K562 (cell line): ENCODE measurements around the gene DNASE1L3. TPM values are rescaled to one million over a fixed set of nuclear protein-coding genes. Genes with fewer than 3 reads are reported as not detected.

Source experiments
- ATAC-seq: fragments of 200-7000 bp; cut with Tn5 transposase; 3 replicates; pipeline ENCODE4 v1.9.1; 2020; ENCODE audit warnings: moderate library complexity
- BruUV-seq: library from RNA; stranded (reverse); fragments of 400-500 nt; replicated peaks from 2 replicates; lab custom pipeline; 2021; lab: Mats Ljungman, UMichigan
- CTCF ChIA-PET: fragments of 300-600 bp; formaldehyde crosslinking; extraction: SDS; loops from one replicate; lab custom pipeline; 2021; ENCODE audit warnings: low intra/inter-chr PET ratio; lab: Yijun Ruan, JAX
- POLR2A ChIA-PET: fragments of 300-600, 350-650 bp; sonication (Branson Sonifier 250); formaldehyde crosslinking; extraction: SDS; loops from one replicate; lab custom pipeline; 2021; ENCODE audit warnings: antibody characterized with exemption, inconsistent platforms; lab: Yijun Ruan, JAX
- DNase-seq, 4 experiments: peaks; one replicate each; pipeline versions ENCODE4 v3.0.0 to v3.0.0-alpha.2; 2011 to 2018; ENCODE audit warnings: low spot score in 3 of 4, mixed read lengths in 3 of 4; ENCODE audit errors: extremely low read depth in 1 of 4
- FAIRE-seq: peaks from 2 replicates; lab custom pipeline; 2011; peaks lifted over from hg19 to GRCh38; lab: Jason Lieb, UNC
- H2AFZ ChIP-seq: 2 replicates; pipeline ENCODE4 v1.6.0; 2011; ENCODE audit warnings: low read depth, low read length, control low read depth, inconsistent platforms
- H3K27ac ChIP-seq: fragments of 200-600 bp; 3 replicates; pipeline ENCODE4 v1.8.0; 2011; ENCODE audit warnings: low read depth, mild to moderate bottlenecking, control low read depth, inconsistent platforms, low read length, moderate library complexity, mixed read lengths; ENCODE audit errors: extremely low read depth
- H3K27me3 ChIP-seq, 2 experiments: fragments of 300-600 bp in 1 of 2; 2 replicates in 1 of 2; 3 replicates in 1 of 2; pipeline versions ENCODE4 v1.6.0 to v1.8.0; 2011; ENCODE audit warnings: inconsistent platforms in 2 of 2, low read length in 2 of 2, mild to moderate bottlenecking in 1 of 2, mixed read lengths in 1 of 2, moderate library complexity in 1 of 2; ENCODE audit not compliant: control insufficient read depth in 2 of 2, insufficient read depth in 2 of 2
- H3K36me3 ChIP-seq: fragments of 300-600 bp; 3 replicates; pipeline ENCODE4 v1.8.0; 2011; ENCODE audit warnings: mild to moderate bottlenecking, low read length, inconsistent platforms; ENCODE audit not compliant: control insufficient read depth, insufficient read depth
- H3K4me1 ChIP-seq, 2 experiments: fragments of 200-600 bp in 1 of 2; replicated peaks in 1 of 2; 2 replicates in 1 of 2; 3 replicates in 1 of 2; pipeline versions ENCODE4 v1.5.1 to v1.8.0; 2011; ENCODE audit warnings: inconsistent platforms in 2 of 2, low read length in 2 of 2, mild to moderate bottlenecking in 1 of 2, mixed read lengths in 1 of 2, moderate library complexity in 1 of 2; ENCODE audit not compliant: control insufficient read depth in 2 of 2, insufficient read depth in 2 of 2
- H3K4me2 ChIP-seq: 2 replicates; pipeline ENCODE4 v1.6.1; 2011; ENCODE audit warnings: low read length, control low read depth, inconsistent platforms, mixed read lengths; ENCODE audit not compliant: insufficient read depth
- H3K4me3 ChIP-seq: fragments of 200-600 bp; sonication (generic), shearing (Covaris generic); 2 replicates; pipeline ENCODE4 v1.5.1; 2016; ENCODE audit warnings: control low read depth, inconsistent platforms
- H3K79me2 ChIP-seq: fragments of 200-600 bp; 3 replicates; pipeline ENCODE4 v1.8.0; 2011; ENCODE audit warnings: low read length, inconsistent platforms; ENCODE audit not compliant: control insufficient read depth, insufficient read depth
- H3K9ac ChIP-seq, 2 experiments: 2 replicates each; pipeline versions ENCODE4 v1.6.0 to v1.6.1; 2011; ENCODE audit warnings: low read depth in 2 of 2, low read length in 2 of 2, control low read depth in 1 of 2, inconsistent platforms in 1 of 2, mild to moderate bottlenecking in 1 of 2, mixed read lengths in 1 of 2; ENCODE audit not compliant: insufficient read depth in 1 of 2
- H3K9me1 ChIP-seq: one replicate; pipeline ENCODE4 v1.6.0; 2011; ENCODE audit warnings: inconsistent platforms, mild to moderate bottlenecking, low read length, moderate library complexity; ENCODE audit not compliant: control insufficient read depth, insufficient read depth
- H3K9me3 ChIP-seq: replicated peaks from 2 replicates; pipeline ENCODE4 v1.5.1; 2011; ENCODE audit warnings: low read depth, low read length, inconsistent platforms; ENCODE audit not compliant: control insufficient read depth, insufficient read depth
- H4K20me1 ChIP-seq: replicated peaks from 2 replicates; pipeline ENCODE4 v1.6.1; 2011; ENCODE audit warnings: low read length, inconsistent platforms, mixed read lengths; ENCODE audit not compliant: control insufficient read depth, insufficient read depth
- ATF4 ChIP-seq: fragments of 450-650 bp; formaldehyde crosslinking; IDR thresholded peaks from 2 replicates; pipeline ENCODE4 v1.4.0; 2022; ENCODE audit warnings: mild to moderate bottlenecking, moderate library complexity
- EGR1 ChIP-seq: fragments of 450-650 bp; conservative IDR thresholded peaks from 2 replicates; pipeline ENCODE4 v1.6.1; 2017; ENCODE audit warnings: mild to moderate bottlenecking
- EHMT2 ChIP-seq: fragments of 450-650 bp; IDR thresholded peaks from 2 replicates; pipeline ENCODE4 v1.6.1; 2018; ENCODE audit warnings: antibody characterized with exemption
- NBN ChIP-seq: fragments of 450-650 bp; IDR thresholded peaks from 2 replicates; pipeline ENCODE4 v1.6.1; 2016; ENCODE audit warnings: low read depth, mild to moderate bottlenecking
- THRA ChIP-seq: fragments of 450-650 bp; IDR thresholded peaks from 2 replicates; pipeline ENCODE4 v1.6.1; 2017; ENCODE audit warnings: mild to moderate bottlenecking, moderate library complexity
- ZNF76 ChIP-seq: fragments of 250-450 bp; sonication (Bioruptor Pico); IDR thresholded peaks from 2 replicates; pipeline ENCODE4 v1.4.0; 2020; ENCODE audit warnings: mild to moderate bottlenecking, moderate library complexity, borderline replicate concordance
- WGBS: fragments of 100-300 bp; shearing (Covaris generic); methylation state at CpG from one replicate; pipeline ENCODE4 v1.1.6; 2016; ENCODE audit warnings: low coverage, mixed read lengths; ENCODE audit not compliant: insufficient coverage; ENCODE audit errors: missing lambda C conversion rate; 5-methylcytosine and 5-hydroxymethylcytosine counted together
- in situ Hi-C: fragments of 300-500 bp; cut with MboI; formaldehyde crosslinking; loops from 4 replicates; pipeline ENCODE4 v1.15.0; 2018; ENCODE audit warnings: inconsistent platforms, mixed read lengths
- intact Hi-C: fragments of 100-400 bp; cut with micrococcal nuclease; formaldehyde crosslinking; loops from 2 replicates; pipeline ENCODE4 v1.14.2; 2022
- polyA plus RNA-seq, 8 experiments: library from polyadenylated mRNA; depleted of rRNA in 4 of 8; stranded (reverse) in 5 of 8; unstranded in 3 of 8; fragments of >200 nt; fragmentation: Nextera tagmentation in 2 of 8; fragmentation: Illumina TruSeq in 1 of 8; extraction: Ambion mirVana in 2 of 8; extraction: Trizol in 1 of 8; gene quantifications; 2 replicates each; pipeline versions ENCODE4 v1.2.1 to v1.2.3, GENCODE V29; 2011 to 2014; ENCODE audit warnings: inconsistent platforms in 1 of 8, missing spikeins in 1 of 8
- total RNA-seq, 7 experiments: library from RNA; depleted of rRNA in 6 of 7; stranded (reverse); fragments of >200 nt in 6 of 7; fragmentation: Illumina TruSeq in 2 of 7; extraction: Trizol in 2 of 7; gene quantifications; 2 replicates each; pipeline versions ENCODE4 v1.2.1 to v1.2.3, GENCODE V29; 2011 to 2021; ENCODE audit warnings: low replicate concordance in 1 of 7
- TF ChIP-seq, protein P1 (sequence below): fragments of 250-450 bp; sonication (Bioruptor Pico); IDR thresholded peaks from 2 replicates; pipeline ENCODE4 v1.8.0; 2022; ENCODE audit warnings: inconsistent platforms
- TF ChIP-seq, protein P2 (sequence below), 2 experiments: fragments of 450-650 bp in 1 of 2; sonication (generic) in 1 of 2; formaldehyde crosslinking in 1 of 2; IDR thresholded peaks; 2 replicates each; pipeline versions ENCODE4 v1.7.1 to v1.9.0; 2016 to 2022; ENCODE audit warnings: inconsistent platforms in 1 of 2, mild to moderate bottlenecking in 1 of 2, missing genetic modification reagents in 1 of 2

DNASE1L3 gene
- total and polyA plus RNA-seq, 9 of the 15 experiments (the other 6 are each of a cell fraction or from before 2014, with no cell fraction given): 0.06 TPM; not detected in 8

DNA sequence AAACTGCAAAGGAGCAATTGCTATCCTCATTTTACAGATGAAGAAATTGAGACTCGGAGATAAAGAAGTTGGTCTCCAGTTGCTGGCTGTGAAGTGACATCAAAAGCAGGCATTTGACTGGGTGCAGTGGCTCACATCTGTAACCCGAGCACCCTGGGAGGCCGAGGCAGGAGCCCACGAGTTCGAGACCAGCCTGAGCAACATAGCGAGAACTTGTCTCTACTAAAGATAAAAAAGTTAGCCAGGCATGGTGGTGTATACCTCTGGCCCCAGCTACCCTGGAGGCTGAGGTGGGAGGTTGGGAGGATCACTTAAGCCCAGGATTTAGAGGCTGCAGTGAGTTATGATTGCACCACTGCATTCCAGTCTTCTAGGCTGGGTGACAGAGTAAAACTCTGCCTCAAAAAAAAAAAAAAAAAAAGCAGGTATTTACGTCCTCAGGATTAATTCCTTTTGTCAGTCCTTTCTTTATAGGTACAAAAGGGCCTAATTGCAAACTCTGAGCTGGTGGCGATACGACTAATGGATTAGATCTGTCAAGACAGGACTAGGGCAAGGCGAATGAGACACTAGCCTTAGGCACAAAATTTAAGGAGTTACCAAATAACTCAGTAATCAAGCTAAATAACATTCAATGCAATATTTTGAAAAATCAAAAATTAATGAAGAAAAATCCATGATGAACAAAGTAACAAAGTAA, 5.9 kb upstream of the DNASE1L3 start:
- 10% methylated on average over 9 of the region's 10 CpGs for WGBS
- Histone ChIP-seq H4K20me1 (no peaks in the 10 kb centered on the region), H3K36me3 (no peaks in the 10 kb centered on the region), H2AFZ (no peak overlapping the region), H3K79me2 (no peaks in the 10 kb centered on the region), H3K9me1 (no peaks in the 10 kb centered on the region), H3K9ac (no peak overlapping the region), H3K4me3 (no peak overlapping the region), H3K4me1 (no peaks in the 10 kb centered on the region; a peak in 1 of 5 replicates), H3K9me3 (no peaks in the 10 kb centered on the region), H3K27ac (no peak overlapping the region), H3K4me2 (no peak overlapping the region), H3K27me3 (peaks cover 0 to 10% of the 10 kb centered on the region in 2 experiments; a peak in 2 of 5 replicates)
- CTCF ChIA-PET: interaction anchor here (1.4 kb wide), 1 partner anchor 29 kb away, joined by 4 read pairs; no protein-coding TSS in a partner anchor
- DNase-seq (no peak), ATAC-seq (no peak), FAIRE-seq (no peak)
- POLR2A ChIA-PET: no interaction called here
- in situ Hi-C loops: no loop called here
- intact Hi-C loops: no loop called here
- BruUV-seq: no TSS peak
- no peak for TF ChIP-seq ATF4 (CRISPR knock-in tag)
- no peak for TF ChIP-seq ZNF76 (CRISPR knock-in tag)
- TF ChIP-seq, protein P1, sequence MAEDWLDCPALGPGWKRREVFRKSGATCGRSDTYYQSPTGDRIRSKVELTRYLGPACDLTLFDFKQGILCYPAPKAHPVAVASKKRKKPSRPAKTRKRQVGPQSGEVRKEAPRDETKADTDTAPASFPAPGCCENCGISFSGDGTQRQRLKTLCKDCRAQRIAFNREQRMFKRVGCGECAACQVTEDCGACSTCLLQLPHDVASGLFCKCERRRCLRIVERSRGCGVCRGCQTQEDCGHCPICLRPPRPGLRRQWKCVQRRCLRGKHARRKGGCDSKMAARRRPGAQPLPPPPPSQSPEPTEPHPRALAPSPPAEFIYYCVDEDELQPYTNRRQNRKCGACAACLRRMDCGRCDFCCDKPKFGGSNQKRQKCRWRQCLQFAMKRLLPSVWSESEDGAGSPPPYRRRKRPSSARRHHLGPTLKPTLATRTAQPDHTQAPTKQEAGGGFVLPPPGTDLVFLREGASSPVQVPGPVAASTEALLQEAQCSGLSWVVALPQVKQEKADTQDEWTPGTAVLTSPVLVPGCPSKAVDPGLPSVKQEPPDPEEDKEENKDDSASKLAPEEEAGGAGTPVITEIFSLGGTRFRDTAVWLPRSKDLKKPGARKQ (CRISPR knock-in tag): no peak
- TF ChIP-seq EGR1: no peak
- no peak for TF ChIP-seq NBN
- no peak for TF ChIP-seq THRA
- TF ChIP-seq EHMT2: no peak
- TF ChIP-seq, protein P2, sequence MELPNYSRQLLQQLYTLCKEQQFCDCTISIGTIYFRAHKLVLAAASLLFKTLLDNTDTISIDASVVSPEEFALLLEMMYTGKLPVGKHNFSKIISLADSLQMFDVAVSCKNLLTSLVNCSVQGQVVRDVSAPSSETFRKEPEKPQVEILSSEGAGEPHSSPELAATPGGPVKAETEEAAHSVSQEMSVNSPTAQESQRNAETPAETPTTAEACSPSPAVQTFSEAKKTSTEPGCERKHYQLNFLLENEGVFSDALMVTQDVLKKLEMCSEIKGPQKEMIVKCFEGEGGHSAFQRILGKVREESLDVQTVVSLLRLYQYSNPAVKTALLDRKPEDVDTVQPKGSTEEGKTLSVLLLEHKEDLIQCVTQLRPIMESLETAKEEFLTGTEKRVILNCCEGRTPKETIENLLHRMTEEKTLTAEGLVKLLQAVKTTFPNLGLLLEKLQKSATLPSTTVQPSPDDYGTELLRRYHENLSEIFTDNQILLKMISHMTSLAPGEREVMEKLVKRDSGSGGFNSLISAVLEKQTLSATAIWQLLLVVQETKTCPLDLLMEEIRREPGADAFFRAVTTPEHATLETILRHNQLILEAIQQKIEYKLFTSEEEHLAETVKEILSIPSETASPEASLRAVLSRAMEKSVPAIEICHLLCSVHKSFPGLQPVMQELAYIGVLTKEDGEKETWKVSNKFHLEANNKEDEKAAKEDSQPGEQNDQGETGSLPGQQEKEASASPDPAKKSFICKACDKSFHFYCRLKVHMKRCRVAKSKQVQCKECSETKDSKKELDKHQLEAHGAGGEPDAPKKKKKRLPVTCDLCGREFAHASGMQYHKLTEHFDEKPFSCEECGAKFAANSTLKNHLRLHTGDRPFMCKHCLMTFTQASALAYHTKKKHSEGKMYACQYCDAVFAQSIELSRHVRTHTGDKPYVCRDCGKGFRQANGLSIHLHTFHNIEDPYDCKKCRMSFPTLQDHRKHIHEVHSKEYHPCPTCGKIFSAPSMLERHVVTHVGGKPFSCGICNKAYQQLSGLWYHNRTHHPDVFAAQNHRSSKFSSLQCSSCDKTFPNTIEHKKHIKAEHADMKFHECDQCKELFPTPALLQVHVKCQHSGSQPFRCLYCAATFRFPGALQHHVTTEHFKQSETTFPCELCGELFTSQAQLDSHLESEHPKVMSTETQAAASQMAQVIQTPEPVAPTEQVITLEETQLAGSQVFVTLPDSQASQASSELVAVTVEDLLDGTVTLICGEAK (IDR thresholded peaks at IDR 0.05): no peak
- TF ChIP-seq, protein P2 (CRISPR knock-in tag; IDR thresholded peaks at IDR 0.05): no peak
